NK-92 treated with Interleukin-12 subunit alpha and Interleukin-12 subunit beta, amount 100 ng/mL, for 24 hours (cell line): ENCODE measurements around the gene EDN2.
A peak's percentile ranks its signal among the peaks of the same experiment; 100 is the strongest.

Experiments
- DNase-seq: peaks from one replicate; lab custom pipeline; 2025; lab: John Stamatoyannopoulos, UW

Gene EDN2

DNA sequence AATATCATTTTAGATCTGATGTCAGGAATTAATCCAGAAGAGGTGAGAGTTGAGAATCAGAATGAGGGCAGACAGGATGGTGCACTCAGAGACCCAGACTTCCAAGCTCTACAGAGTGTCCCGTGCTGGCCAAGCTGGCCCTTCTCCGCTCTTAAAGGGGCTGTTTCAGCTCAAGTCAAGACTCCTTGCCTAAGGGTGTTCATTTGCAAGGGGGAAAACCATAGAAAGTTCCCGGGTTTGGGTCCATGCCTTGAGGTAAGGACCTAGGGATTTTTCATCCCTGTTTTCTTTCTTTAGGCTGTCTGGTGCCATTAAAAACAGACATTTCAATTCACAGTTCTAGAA, 47.5 kb downstream of the EDN2 start:
- DNase-seq: no peak

DNA sequence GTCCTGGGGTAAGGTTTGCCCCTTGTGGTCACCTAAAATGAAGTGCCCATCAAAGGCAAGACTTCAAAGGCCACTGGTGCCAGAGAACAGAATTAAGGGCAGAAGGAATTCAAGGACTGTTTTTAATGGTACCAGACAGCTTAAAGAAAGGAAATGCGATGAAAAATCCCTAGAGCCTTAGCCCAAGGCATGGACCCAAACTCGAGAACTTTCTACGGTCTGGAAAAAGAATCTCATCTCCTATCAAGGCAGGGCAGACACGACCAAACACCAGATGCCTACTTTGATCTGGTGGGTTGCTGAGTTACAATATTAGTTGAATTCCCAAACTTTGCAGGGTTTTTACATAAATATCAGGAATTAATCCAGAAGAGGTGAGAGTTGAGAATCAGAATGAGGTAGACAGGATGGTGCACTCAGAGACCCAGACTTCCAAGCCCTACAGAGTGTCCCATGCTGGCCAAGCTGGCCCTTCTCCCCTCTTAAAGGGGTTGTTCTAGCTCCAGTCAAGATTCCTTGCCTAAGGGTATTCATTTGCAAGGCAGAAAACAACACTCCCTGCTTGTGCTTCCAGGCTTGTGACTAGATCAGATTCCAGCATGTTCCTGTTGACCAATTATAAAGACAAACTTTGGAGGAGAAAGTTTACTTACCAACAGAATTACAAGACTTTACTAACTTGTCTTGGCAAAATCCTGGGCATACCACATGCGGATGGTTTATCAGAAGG, 48.0 kb downstream of the EDN2 start:
- no peak for DNase-seq

DNA sequence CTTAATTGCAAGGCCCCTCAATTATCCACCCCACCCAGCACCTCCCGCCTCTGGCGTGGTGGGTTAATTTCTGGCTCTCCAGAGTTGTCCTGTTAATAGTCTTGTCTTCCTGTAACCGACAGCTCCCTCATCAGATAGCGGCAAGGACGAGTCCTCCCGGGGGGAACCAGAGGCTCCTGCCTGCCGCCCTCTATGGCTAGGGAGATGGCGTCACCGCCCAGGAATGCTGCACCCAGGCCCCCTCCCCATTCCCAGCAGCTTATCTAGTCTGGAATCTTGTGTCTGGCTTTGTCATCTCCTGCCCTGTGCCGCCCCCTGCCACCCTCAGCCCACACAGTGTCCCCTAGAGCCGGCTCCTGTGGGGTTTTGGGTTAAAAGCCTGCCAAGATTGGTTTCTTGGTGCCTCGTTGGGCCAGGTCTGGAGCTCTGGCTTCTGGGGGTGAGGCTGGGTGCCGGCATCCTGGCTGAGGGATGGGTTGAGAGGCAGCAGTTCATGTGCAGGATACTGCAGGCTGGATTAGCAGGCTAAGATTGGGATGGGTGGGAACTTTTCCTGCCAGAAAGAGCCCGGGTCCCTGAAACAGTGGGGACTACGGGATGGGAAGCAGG, 48.8 kb downstream of the EDN2 start:
- no peak for DNase-seq

DNA sequence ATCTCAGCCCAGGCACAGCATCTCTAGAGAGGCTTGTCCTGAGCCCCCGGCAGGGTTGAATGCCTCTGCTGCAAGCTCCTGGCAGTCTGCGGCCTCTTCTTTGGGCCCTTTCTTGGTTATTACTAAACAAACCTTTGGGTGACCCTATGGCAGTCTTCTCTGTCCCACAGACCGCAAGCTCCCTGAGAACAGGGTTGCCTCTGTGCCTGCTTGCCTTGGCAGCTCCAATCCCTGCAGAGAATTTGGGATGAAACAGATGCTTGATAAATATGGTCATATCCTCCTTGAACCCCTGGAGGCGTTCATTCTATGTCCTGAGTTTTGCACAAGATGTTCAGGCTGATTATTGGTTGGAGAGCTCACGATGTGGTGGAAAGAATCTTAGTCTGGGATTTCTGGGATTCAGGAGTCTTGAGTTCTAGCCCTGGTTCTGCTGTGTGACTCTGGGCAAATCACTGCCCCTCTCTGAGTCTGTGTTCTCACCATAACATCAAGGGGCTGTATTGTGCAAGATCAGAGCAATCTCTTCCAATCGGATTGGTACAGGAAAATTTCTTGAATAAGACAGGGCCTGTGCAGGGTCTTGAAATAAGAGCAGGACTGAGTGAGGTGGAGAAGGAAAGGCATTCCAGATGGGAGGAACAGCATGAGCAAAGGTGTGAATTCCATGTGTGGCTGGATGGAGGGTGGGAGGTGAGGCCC, 49.6 kb downstream of the EDN2 start:
- no peak for DNase-seq

DNA sequence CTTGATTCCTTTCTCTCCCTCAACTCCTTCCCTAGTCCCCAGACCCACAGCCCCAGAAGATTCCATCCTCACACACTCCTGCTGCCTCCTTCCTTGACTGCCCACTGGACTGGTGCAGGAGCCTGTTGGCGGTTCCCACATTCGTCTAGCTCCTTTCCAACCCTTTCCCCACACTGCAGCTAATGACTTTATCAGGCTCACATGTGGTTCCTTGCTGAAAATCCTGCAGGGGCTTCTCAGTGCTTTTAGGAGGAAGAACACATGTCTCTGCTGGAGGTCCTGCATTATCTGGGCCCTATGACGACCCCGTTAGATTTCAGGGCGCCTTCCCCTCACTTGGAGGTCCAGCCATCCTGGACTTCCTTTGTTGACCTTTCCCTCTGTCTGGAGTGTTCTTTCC, 50.2 kb downstream of the EDN2 start:
- DNase-seq: no peak

DNA sequence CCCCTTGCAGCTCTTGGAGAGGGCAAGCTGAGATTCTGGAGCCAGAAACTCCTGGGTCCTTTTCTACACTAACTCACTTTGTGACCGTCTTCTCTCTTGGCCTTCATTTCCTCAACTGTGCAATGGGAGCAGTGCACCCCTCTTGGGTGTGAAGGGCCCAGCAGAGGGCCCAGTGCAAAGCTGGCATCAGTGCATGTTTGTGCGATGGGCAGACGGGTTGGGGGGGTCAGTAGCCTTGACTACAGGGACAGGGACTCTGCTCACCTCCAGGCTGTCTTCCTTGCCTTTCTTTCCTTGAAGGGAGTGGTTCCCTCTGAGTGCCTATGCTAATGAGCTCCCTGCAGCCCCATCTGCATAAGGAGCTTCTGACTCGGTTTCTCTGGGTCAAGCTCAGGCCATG, 51.0 kb downstream of the EDN2 start:
- no peak for DNase-seq

DNA sequence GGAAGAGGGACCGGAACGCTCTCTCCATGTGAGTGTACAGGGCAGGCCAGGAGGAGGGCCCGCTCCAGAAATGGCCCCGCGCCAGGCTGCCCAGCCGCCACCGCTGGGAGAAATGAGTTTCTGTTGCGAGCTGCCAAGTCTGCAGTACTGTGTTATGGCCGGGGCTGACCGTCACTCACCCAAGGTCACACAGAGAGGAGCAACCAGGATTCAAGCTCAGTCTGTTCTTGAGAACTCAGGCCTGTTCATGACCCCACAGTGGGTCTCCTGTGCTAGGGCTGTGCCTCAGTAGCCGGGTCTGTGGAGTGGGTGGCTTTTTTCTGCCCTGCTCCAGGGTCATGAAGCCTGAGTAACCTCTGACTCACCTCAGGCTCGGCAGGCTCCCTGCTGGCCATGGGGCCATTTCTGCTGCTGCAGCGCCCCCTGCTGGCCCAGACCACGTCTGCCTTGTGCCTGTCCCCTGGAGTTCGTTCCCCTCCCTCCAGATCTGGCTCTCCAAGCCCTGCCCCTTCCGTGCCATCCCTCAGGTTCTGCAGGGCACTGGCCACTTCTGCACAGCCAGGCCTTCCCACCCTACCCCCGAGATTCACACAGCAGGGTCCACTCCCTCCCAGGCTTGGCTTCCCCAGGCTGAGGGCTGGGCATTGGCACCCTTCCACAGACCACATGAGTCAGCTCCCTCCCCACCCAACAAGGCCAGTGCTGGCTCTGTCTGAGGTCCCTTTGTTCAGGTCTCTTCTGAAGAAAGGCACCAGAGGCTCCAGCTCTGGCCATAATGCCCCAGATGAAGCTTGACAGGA, 51.8 kb downstream of the EDN2 start:
- DNase-seq: peak; percentile 70

DNA sequence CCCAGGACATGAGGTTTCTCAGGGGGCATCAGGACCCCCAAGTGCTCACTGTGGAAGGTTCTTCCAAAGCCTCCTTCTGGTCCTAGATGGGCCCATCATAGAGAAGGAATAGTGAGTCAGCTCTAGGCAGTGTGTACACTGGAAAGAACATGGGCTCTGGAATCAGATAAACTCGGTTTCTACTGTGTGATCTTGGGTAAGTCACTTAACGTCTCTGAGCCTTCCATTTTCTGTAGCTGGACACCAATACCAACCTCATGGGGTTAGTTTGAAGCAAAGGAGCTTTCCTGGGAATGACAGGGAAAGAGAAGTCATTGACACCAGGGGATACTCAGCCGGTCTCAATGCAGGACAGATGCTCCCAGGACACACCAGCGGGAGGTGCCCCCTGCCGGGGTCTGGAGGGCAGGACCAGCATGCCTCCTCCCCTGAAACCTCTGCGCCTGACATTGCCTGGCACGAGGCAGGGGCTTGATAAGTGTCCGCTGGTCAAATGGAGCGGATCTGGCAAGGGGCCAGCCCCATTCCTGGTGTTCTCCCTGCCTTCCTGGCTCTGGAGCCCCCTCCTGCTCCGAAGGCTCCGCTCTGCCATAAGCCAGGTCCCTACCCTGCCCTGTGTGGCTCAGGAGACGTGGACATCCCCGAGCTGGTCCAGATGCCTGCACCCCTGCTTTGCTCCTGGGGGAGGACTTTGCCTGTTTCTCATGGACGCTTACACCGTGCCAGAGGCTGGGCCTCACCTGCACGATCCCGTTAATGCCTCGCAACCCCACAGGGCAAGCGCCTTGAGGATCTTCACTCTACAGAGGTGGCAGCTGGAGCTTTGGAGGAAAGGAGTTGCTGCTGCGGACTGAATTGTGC, 52.8 kb downstream of the EDN2 start:
- no peak for DNase-seq

DNA sequence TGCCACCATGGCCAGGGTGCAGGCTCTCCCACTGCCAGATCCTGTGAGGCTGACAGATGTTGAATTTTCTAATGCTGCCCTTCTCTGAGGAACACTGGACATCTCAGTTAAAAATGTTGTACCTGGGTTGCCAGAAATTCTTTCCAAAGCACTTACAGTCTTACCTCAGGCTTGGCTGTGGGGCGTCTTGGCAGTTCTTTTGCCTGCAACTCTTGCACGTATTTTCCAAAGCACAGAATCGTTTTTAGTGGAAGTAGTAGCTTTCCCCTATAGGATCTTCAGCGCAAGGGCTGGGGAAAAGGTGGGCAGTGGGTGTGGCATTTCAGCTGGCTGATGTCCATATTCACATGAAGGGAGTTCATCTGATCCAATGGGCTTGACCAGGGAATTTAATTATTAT, 53.9 kb downstream of the EDN2 start:
- DNase-seq: no peak

DNA sequence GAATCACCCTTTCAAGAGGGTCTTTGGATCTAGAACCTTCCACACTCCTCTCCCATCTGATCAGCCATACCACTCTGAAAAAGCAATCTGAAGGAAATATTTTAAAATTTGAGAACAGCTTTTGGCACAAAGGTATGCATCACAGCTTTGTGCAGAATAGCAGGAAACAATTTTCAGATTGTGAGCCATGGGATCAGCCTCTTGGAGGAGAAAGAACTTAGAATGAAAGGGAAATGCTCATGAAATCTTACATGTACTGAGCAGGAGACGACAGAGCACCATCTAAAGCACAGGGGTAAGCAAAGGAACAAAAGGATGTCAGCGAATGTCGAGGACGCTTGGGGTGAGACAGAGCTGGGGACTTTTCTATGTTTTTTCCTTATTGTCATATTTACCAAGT, 54.4 kb downstream of the EDN2 start:
- DNase-seq: no peak

DNA sequence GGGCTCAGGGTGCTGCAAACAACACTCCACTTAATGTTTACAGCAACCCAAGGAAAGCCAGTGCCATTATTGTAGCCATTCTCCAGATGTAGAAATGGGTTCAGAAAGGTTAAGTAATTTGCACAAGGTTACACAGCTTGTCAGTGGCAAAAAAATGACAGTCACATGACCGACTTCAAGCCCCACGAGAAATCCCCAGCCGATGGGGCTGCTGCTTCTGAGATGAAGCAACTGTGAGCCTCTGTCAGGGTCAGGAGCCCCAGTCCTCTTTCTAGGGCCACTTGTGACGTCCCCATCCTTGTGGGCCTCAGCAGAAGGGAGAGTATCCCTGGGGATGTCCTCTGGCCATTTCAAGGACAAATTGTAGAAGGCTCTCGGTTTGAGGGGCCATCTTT, 54.8 kb downstream of the EDN2 start:
- no peak for DNase-seq
